ENCODE measurements around the gene POU2F3.

- TF ChIP-seq EZH2 (IDR thresholded peaks at IDR 0.05; ENCODE audit: low read length, missing control alignments): no peak
- TF ChIP-seq CTCF (conservative IDR thresholded peaks at IDR 0.05 in 1 of 2, IDR thresholded peaks at IDR 0.05 in 1 of 2; ENCODE audit: low read depth in 1 of 2, low read length in 2 of 2): no peak
These were observed 19.8 kb upstream of the POU2F3 start for GRCh38 chr11:120219938-120220746.
